Keratinocyte (primary cell): ENCODE measurements around the gene GALNT6.

ENCODE experiments used
- CTCF ChIP-seq, 3 experiments: IDR thresholded peaks in 1 of 3; conservative IDR thresholded peaks in 1 of 3; optimal IDR thresholded peaks in 1 of 3; 2 replicates in 2 of 3; 3 replicates in 1 of 3; pipeline versions ENCODE3 to v1.5.1; 2011; ENCODE audit warnings: low read length in 3 of 3, mild to moderate bottlenecking in 3 of 3, moderate library complexity in 2 of 3, control low read depth in 1 of 3, inconsistent platforms in 1 of 3; ENCODE audit not compliant: insufficient read depth in 2 of 3; ENCODE audit errors: extremely low read depth in 1 of 3
- EZH2 ChIP-seq: IDR thresholded peaks from one replicate; pipeline ENCODE4 v1.6.1; 2012; ENCODE audit warnings: inconsistent platforms, mild to moderate bottlenecking, low read length, moderate library complexity

- TF ChIP-seq CTCF (optimal IDR thresholded peaks at IDR 0.05 in 1 of 3, IDR thresholded peaks at IDR 0.05 in 1 of 3, conservative IDR thresholded peaks at IDR 0.05 in 1 of 3; ENCODE audit: extremely low read depth in 1 of 3, insufficient read depth in 2 of 3, low read length in 3 of 3) (no peak), EZH2 (no peak)
Measured at GRCh38 chr12:51346581-51346980, 44.6 kb downstream of the GALNT6 start, which contains the start of gene CELA1.
